Spinal cord (tissue), 10 donors: ENCODE data around the gene GOLPH3. TPM values are rescaled to one million over a fixed set of nuclear protein-coding genes. Genes with fewer than 3 reads are reported as not detected.
"Not testable (repeated sequence)": the region's sequence is repeated elsewhere in the genome, so short reads cannot be mapped to it uniquely, and the experiment has no call there.

Experiments
- DNase-seq, 6 donors: peaks; one replicate each; pipeline versions ENCODE4 v3.0.0 to v3.0.0-alpha.2; 2013 to 2015; ENCODE audit warnings: low spot score in 6 of 6, low read depth in 4 of 6
- H3K27ac ChIP-seq: one replicate; pipeline ENCODE4 v1.5.1; 2013; ENCODE audit warnings: low read depth, low read length, control low read depth
- H3K27me3 ChIP-seq: one replicate; pipeline ENCODE4 v1.6.1; 2013; ENCODE audit warnings: low read length; ENCODE audit not compliant: control insufficient read depth, insufficient read depth
- H3K36me3 ChIP-seq: one replicate; pipeline ENCODE4 v1.6.1; 2013; ENCODE audit warnings: low read length; ENCODE audit not compliant: control insufficient read depth, insufficient read depth
- H3K4me1 ChIP-seq: one replicate; pipeline ENCODE4 v1.6.1; 2013; ENCODE audit warnings: low read length; ENCODE audit not compliant: control insufficient read depth, insufficient read depth
- H3K4me3 ChIP-seq: one replicate; pipeline ENCODE4 v1.5.1; 2013; ENCODE audit warnings: low read depth, low read length, control low read depth
- H3K9me3 ChIP-seq: one replicate; pipeline ENCODE4 v1.6.1; 2013; ENCODE audit warnings: low read length; ENCODE audit not compliant: control insufficient read depth, insufficient read depth
- WGBS: methylation state at CpG from one replicate; pipeline ENCODE4 v1.1.5; 2013; ENCODE audit warnings: missing lambda C conversion rate; ENCODE audit not compliant: insufficient coverage; 5-methylcytosine and 5-hydroxymethylcytosine counted together
- polyA plus RNA-seq, 2 donors: library from polyadenylated mRNA; unstranded; fragments of 120-200 nt; gene quantifications; one replicate each; pipeline ENCODE4 v1.2.1, GENCODE V29; 2013; ENCODE audit not compliant: insufficient read length in 2 of 2
- small RNA-seq: library from RNA; depleted of rRNA; stranded (forward); fragments of <200 nt; gene quantifications from one replicate; pipeline ENCODE3, GENCODE V24; 2014; ENCODE audit warnings: low replicate concordance
- total RNA-seq, 2 donors: library from RNA; depleted of rRNA in 1 of 2; stranded (reverse); fragments of 120-200 nt in 1 of 2; fragments of >200 nt in 1 of 2; gene quantifications; one replicate each; pipeline versions ENCODE4 v1.2.3 to v1.2.4, GENCODE V29; 2013 to 2014
- donor health status: healthy.

Gene GOLPH3
- total and polyA plus RNA-seq, 4 donors = 54.8 to 74.8 (median 60.7) TPM

DNA sequence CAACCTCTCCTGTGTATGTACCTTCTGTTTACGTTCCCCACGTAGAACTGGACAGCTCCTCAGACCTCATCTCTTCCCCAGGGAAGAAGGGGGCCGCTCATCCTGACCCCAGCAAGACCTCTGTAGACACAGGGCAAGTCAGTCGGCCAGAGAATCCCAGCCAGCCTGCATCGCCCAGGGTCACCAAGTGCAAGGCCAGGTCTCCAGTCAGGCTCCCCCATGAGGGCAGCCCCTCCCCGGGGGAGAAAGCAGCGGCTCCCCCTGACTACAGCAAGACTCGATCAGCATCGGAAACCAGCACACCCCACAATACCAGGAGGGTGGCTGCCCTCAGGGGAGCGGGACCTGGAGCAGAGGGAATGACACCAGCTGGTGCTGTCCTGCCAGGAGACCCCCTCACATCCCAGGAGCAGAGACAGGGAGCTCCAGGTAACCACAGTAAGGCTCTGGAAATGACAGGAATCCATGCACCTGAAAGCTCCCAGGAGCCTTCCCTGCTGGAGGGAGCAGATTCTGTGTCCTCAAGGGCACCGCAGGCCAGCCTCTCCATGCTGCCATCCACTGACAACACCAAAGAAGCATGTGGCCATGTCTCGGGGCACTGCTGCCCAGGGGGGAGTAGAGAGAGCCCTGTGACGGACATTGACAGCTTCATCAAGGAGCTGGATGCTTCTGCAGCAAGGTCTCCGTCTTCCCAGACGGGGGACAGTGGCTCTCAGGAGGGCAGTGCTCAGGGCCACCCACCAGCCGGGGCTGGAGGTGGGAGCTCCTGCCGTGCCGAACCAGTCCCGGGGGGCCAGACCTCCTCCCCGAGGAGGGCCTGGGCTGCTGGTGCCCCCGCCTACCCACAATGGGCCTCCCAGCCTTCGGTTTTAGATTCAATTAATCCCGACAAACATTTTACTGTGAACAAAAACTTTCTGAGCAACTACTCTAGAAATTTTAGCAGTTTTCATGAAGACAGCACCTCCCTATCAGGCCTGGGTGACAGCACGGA is 86.7 kb downstream of the GOLPH3 start:
- Histone ChIP-seq H3K36me3 (peaks cover 46% of the 10 kb centered on the region), H3K27me3 (no peaks in the 10 kb centered on the region), H3K27ac (no peak overlapping the region), H3K4me3 (no peak overlapping the region), H3K9me3 (no peaks in the 10 kb centered on the region), H3K4me1 (peaks cover 5% of the 10 kb centered on the region)
- 91% methylated on average over 23 of the region's 24 CpGs for WGBS
- no peak for DNase-seq

DNA sequence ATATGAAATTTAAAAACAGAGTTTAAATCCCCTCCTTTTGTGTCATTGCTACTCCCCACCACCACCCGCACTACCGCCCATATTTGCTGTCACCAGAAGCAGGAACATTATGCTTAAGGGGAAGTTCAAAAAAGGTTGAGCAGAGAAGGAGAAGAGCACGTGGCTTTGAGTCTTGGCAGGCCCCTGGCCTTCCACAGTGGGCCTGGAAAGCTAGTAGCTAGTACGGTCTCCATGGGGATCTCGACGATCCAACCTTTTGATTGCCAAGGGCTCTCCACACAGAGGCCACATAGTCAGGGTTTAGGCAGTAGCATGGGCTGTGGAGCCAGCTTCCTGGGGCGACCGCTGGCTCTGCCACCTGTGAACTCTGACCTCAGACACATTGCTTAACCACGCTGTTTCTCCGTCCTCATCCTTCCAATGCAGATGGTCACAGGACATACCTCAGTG is 90.1 kb downstream of the GOLPH3 start:
- Histone ChIP-seq H3K27ac (no peak overlapping the region), H3K36me3 (peaks cover 31% of the 10 kb centered on the region), H3K9me3 (no peaks in the 10 kb centered on the region), H3K4me1 (peaks cover 5% of the 10 kb centered on the region), H3K4me3 (no peak overlapping the region), H3K27me3 (no peaks in the 10 kb centered on the region)
- DNase-seq = peak in 1 of 6 donors; percentile 55
- 61% methylated on average over 6 of the region's 10 CpGs for WGBS

DNA sequence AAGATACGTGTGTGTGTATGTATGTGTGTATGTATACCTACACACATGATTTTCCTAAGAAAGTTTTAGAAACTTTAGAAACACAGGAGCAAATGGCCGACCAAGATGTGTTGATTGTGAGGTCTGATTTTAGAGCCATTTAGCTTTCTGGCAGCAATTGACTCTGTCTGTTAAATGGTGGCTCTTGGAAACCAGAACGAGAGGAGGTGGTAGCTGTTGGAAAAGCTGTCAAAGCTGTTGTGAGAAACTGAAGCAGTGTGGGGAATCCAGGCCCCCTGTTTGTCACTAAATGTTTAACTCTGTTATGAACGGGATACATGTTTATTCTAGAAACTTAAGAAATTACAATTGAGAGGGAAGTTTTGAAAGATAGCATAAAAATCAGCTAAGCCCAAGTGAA is 91.4 kb downstream of the GOLPH3 start:
- Histone ChIP-seq H3K4me3 (no peak overlapping the region), H3K9me3 (no peaks in the 10 kb centered on the region), H3K27me3 (no peaks in the 10 kb centered on the region), H3K27ac (no peak overlapping the region), H3K36me3 (peaks cover 18% of the 10 kb centered on the region), H3K4me1 (peaks cover 5% of the 10 kb centered on the region)
- WGBS = 40% methylated on average over 2 of the region's 4 CpGs
- peak in 1 of 6 donors; percentile 69 for DNase-seq

DNA sequence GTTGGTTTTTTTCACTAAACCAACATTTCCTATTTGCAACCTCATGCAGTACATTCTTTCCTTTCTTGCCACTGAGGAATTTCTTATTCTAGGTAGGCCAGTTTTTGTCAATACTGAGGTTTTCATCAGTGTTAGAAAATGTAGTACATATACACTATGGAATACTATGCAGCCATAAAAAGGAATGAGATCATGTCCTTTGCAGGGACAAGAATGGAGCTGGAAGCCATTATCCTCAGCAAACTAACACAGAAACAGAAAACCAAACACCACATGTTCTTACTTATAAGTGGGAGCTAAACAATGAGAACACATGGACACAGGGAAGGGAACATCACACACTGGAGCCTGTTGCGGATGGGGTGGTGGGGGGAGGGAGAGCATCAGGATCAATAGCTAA is 93.6 kb downstream of the GOLPH3 start:
- DNase-seq = not testable (repeated sequence)
- no CpG with 5 or more reads among the region's 1 CpG for WGBS

DNA sequence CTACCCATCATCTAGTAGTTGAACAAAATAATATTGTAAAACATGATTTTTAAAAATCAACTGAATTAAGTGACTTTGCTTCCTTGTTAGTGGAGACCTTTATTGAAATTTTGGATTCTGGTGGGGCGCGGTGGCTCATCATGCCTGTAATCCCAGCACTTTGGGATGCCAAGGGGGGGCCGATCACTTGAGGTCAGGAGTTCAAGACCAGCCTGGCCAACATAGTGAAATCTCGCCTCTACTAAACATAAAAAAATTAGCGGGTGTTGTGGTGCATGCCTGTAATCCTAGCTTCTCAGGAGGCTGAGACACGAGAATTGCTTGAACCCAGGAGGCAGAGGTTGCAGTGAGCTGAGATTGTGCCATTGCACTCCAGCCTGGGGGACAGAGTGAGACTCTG is 95.3 kb downstream of the GOLPH3 start:
- H3K9me3 ChIP-seq, H3K4me3 ChIP-seq, H3K27ac ChIP-seq, DNase-seq, H3K4me1 ChIP-seq, H3K27me3 ChIP-seq: not testable (repeated sequence)
- WGBS = 94% methylated on average over 3 of the region's 6 CpGs
- H3K36me3 ChIP-seq = peaks cover 17% of the 10 kb centered on the region

More for the DNA sequence above, 93.6 kb downstream of the GOLPH3 start:
- H3K4me3 ChIP-seq, H3K36me3 ChIP-seq, H3K4me1 ChIP-seq, H3K27ac ChIP-seq, H3K27me3 ChIP-seq, H3K9me3 ChIP-seq: not testable (repeated sequence)

DNA sequence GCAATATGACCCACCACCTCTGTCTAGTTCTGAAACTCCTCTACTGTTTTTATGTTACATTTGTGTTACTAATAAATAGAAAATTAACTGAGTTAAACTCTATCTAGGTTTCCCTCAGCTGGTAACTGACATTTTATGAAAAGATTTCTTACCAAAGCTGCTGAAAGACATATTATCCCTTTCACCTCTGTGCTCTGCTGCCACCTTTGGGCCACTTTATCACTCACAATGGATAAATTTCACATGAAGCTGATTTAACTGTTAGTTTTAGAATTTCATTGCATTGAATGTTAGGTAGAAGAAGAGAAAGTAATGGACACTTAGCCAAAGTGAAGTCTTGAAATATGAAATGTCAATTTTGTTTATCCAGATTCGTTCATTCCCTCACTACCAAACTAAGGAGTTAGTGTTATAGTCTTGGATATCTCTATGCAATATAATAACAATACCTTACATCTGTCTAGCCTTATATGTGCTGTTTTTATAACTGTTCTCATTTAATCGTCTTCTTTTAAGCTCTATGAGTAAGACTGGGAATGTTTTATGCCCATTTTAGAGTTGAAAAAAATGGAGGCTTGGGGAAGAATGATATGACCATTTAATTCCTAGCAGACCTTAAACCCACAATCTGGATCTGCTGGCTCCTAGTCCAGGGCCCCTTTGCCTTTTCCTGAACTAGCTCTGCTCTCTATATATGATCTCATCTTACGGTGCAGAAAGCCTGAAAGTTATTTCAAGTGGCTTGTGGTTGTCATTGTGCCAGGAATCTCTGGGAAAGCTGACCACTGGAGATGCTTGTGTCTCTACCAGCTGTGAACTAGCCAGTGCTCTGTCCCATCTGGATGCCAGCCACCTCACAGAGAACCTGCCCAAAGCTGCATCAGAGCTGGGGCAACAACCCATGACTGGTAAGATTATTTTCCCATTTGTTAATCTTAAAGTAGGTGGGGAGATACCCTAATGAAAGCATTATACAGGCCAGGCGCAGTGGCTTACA is 97.1 kb downstream of the GOLPH3 start:
- no peaks in the 10 kb centered on the region for H3K4me1 ChIP-seq
- peak in 5 of 6 donors; percentile 47 to 91 (median 57) for DNase-seq
- peaks cover 26% of the 10 kb centered on the region for H3K36me3 ChIP-seq
- H3K9me3 ChIP-seq = no peaks in the 10 kb centered on the region
- H3K27me3 ChIP-seq = no peaks in the 10 kb centered on the region
- WGBS = 86% methylated on average over 1 of the region's 4 CpGs
- no peak overlapping the region for H3K27ac ChIP-seq
- H3K4me3 ChIP-seq = no peak overlapping the region

Small RNA genes lying within 50 kb of the gene (small RNA-seq; reads per million reads assigned to genes)
- gene RF00019 = not detected

Other genes starting within 250 kb of the GOLPH3 start
- gene MTMR12, start 138.6 kb upstream of the GOLPH3 start, total RNA-seq = 10 to 100 TPM; 19.1 to 19.9 TPM
- gene MTMR12, start 138.6 kb upstream of the GOLPH3 start, polyA plus RNA-seq = 10 to 100 TPM; 16.2 to 17.0 TPM